Mucosa of gallbladder (tissue), 1 donor: ENCODE data around the gene DCST2. TPM values are rescaled to one million over a fixed set of nuclear protein-coding genes. Genes with fewer than 3 reads are reported as not detected.

Experiments
- DNase-seq: peaks from one replicate; pipeline ENCODE4 v3.0.0-alpha.2; 2020; ENCODE audit warnings: low spot score
- total RNA-seq: library from RNA; stranded (reverse); gene quantifications from one replicate; pipeline ENCODE4 v1.2.1, GENCODE V29; 2021
- donor health status: DM: no; HTN: no; CAD: no.

The DCST2 gene
- total RNA-seq, 1 donor from 2014 or later = 1.0 TPM

DNA sequence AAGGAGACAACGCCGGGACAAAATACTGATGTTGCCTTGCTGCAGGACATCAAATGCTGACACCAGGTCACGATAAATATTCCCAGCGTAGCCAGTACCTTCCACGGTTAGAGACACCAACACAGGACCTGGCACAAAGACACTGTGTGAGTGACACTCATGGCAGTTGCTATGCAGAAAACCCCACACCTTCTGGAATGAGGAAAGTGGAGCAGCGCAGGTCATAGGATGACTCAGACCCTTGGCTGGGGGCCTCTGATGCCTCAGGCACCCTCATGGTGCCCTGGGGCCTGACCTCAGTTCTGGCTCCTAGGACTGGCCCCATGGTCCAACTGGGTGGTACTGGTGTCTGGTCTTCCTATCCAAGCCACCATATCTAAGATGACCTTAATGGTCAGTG, 7.0 kb downstream of the DCST2 start:
- no peak for DNase-seq

DNA sequence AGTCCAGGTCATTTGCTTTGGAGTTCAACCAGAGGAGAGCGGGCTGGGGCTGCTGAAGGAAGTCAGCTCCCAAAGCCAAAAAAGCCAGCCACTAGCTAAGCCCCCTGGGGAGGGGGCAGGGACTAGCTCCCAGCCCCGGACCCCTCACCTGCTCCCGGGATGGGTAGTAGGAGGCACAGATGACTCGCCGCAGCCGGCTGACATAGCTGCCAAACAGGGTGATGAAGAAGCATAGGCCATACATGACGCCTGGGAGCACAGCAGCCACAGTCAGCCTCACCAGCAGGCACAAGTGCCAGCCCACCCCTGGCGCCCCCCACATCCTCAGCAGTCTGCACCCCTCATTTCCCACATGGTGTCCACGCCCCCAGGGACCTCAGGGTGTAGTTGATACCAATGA, 7.4 kb downstream of the DCST2 start:
- DNase-seq = no peak

DNA sequence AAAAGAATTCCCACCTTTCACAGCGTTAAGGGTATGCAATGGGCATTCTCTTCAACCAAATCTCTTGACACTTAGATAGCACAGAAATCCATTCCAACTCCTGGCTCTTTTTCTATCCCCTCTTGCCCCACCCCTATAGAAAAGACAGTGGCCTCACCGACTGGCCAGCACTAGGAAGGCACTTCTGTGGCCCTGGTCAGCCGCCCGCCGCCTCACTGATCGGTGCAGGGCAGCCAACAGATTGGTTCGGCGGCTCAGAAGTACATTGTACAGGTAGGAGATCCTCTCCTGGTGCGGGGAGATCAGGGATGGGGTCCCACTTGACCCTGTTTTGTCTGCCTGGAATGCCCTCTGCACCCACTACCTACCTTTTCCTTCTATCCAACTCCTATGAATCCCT, 9.3 kb downstream of the DCST2 start:
- DNase-seq = no peak

DNA sequence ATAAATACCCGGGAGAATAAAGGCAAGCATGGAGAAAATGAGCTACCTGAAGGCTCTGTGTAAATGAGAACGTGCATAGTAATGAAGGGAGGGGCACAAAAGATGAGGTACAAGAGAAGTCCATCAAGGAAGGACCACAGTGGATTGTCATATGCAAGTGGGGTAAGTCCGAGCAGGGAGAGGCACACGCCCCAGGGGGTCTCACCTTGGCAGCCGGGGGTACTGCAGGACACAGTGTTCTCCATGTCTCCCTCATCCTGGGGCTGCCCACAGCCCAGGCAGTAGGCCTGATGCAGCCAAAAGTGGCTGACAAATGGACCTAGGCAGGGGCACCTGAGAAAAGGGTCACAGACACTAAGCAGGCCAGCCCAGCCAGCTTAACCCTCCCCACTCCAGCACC, 10.0 kb downstream of the DCST2 start:
- DNase-seq = no peak

DNA sequence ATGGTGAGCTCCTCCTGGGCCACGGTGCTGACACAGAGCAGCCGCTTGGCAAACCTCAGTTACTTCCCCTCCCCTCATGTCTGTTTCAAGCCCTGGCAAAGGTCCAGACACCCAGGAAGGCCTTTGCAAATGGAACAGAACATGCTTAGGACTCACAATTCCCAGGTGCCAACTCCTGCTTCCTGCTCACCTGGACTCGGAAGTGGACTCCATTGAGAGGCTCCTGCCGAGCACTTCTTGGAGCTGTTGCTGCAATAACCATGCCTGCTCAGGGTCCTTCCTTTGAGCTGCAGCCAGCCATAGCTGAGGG, 10.7 kb downstream of the DCST2 start:
- peak; percentile 51 for DNase-seq

DNA sequence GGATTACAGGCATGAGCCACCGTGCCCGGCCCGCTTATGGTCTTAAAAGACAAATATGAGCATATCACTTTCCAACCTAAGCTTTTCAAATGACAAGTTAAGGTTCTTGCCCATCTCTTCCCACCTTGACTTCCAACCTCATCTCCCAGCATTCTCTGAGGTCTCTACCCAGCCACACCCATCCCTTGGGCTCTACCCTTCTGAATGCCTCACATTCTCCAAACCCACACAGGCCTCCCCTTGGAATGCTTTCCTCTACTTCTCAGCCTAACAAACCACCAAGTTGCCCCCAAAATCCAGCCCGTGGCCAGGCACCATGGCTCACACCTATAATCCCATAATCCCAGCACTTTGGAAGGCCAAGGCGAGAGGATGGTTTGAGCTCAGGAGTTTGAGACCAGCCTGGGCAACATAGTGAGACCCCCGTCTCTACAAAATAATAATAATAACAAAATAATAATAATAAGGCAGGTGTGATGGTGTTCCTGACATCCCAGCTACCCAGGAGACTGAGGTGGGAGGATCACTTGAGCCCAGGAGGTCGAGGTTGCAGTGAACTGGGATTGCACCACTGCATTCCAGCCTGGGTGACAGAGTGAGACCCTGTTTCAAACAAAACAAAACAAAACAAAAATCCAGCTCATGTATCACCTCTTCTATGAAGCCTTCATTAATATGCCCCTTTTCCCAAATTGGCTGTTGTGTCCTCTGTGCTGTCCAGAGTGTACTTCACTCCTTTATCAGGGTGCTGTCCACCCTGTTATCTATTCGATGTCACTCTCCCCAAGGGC, 11.2 kb downstream of the DCST2 start:
- no peak for DNase-seq

DNA sequence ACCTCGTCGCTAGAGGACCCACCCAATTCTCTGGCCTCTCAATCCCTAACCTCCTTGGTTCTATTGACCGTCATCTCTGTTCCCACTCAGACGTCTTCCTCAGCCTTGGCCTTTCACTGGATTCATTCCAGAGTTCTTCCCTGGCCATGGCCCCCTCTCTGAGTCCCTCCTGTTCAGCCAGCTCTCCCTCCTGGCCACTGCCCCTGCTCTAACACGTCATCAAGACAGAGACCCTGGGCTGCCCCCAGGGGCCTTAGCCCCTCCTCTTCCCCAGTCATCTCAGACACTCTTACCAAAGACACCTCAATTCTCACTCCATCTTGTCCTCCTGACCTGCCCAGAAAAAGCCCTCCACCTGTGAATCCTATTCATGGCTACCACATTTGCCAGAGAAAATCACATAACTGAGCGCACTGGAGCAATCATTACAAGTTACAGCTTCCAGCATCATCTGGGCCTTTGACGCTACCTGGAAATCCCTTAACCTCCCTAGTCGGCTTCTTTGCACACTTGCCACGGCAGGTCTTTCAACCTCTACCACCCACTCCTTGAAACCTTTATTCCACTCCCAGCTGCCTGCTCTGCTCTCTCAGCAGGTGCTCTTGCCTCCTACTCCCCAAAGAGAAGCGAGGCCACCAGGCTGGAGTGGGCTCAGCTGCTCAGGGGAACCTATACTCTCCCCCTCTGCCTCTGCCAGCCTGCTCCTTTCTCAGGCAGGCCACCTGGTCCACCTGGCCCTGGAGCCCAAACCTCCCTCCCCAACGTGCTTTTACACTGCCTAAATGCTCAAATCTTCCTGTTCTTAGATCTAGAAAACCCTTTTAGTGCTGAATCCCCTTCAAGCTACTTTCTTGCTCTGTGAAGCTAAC, 14.0 kb downstream of the DCST2 start:
- no peak for DNase-seq

DNA sequence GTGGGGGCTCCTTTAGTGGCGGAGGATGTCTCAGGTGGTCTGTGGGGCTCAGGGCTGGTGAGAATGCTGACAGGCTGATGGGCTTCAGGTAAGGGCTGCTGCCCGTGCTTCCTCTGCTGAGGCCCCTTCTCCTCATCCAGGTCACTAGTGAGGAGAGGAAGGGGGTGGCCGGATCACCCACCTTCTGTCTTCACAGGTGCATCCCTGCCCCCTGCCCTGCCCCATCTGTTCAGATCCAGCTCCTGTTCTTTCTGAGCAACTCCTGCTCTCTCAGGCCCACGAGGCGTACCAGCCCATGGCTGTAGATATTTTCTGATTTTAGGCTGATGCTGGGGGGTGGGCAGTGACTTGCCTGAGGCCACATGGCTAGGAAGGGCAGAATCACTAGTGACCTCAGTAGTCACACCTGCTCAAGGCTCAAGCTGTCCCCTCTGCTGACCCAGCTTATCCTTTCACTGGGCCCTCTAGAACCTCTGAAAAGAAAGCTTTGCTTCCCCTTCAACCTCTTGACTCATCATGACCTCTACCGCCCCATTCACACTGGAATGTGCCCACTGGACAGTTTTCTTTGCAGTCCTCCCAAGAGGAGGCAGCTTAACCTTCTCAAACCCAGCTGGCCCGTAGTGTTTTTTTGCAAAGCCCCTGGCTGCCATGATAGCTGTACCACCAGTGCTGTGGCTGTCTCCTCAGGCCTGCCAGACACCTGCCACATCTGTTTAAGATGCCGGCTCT, 14.8 kb downstream of the DCST2 start:
- DNase-seq = no peak

DNA sequence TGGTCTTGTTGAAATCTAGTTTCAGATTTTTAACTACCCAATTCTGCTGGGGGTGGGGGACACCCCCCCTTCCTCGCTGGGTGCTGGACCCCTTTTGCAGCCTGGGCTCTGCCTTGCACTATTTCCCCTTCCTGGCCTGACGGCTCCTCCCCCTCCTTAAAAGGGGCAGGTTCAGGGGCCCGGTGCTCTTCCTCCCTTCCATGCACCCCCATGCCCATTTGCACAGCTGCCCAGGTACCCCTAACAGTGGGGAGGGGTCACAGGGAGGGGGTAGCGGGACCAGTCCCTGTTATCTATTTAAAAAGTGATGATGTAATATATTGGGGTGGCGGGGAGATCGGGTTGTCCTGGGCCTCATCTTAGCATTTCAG, 15.7 kb downstream of the DCST2 start:
- no peak for DNase-seq

DNA sequence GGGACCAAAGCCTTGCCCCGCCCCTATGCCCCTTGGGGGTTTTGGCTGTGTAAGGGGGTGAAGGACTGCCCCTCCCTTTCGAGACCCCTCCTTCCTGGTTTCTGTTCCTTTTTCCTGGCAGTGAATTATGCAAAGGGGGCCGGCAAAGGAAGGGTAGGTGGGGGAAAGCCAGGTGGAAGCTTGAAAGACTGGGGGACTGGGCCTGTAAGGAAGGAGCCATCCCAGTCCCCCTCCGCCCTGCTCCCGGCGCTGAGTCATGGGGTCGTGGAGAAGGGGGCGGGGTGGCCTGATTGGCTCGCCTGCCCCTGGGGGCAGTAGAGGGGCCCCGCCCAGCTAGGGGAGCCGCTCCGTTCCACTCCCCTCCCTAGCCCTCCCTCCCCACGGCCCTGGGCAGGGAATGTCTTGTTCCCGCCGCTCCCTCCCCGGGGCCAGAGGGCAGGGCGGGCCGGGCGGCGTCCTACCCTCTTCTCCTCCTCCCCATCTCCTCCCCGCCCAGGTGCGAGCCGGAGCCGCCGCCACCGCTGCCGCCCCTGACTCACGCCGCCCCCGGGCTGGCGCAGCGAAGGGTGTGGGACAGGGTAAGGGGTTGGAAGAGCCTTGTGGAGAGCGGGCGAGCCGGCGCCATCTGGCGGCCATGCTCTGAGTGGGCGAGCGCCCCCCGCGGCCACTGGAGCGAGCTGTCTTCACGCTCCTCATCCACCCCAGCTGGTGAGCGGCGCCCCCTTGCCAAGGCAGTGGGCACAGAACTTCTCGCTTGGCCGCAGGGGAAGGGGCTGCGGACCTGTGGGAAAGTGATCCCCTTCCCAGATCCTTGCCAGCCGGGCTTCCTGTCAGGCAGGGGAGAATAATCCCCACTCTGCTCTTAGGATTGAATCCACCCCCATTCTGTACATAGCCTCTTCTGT, 16.3 kb downstream of the DCST2 start:
- DNase-seq = peak; percentile 89

DNA sequence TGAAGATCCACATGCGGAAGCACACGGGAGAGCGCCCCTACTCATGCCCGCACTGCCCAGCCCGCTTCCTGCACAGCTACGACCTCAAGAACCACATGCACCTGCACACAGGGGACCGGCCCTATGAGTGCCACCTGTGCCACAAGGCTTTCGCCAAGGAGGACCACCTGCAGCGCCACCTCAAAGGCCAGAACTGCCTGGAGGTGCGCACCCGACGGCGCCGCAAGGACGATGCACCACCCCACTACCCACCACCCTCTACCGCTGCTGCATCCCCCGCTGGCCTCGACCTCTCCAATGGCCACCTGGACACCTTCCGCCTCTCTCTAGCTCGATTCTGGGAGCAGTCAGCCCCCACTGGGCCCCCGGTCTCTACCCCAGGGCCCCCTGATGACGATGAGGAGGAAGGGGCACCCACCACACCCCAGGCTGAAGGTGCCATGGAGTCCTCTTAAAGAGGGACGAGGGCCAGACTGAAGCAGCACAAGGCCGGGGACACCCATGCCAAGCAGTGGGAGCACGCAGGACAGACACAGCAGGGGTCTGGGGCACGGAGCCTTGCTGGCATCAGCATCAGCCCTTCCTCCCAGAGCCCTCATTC, 17.2 kb downstream of the DCST2 start:
- DNase-seq = no peak

DNA sequence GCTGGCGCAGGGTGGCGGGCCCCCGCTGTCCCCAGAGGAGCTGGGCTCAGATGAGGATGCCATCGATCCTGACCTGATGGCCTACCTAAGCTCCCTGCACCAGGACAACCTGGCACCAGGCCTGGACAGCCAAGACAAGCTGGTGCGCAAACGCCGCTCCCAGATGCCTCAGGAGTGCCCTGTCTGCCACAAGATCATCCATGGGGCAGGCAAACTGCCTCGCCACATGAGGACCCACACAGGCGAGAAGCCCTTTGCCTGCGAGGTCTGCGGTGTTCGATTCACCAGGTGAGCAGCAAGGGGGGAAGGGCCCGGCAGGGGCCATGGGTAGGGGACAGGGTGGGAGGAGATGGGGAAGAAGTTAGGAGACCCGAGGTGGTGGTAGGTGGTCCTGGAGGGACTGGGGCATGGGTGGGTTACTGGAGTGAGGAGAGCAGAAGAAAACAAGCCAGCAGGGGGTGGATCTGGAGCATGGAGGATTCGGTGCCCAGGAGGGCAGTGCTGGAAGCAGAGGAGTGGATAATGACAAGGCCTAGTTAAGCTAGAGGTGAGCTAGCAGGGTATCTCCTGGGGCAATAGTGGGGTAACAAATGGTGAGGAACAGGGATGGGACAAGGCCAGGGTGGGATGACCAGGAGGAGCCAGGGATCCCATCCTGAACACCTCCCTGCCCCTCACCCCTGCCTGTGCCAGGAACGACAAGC, 17.9 kb downstream of the DCST2 start:
- DNase-seq = no peak

DNA sequence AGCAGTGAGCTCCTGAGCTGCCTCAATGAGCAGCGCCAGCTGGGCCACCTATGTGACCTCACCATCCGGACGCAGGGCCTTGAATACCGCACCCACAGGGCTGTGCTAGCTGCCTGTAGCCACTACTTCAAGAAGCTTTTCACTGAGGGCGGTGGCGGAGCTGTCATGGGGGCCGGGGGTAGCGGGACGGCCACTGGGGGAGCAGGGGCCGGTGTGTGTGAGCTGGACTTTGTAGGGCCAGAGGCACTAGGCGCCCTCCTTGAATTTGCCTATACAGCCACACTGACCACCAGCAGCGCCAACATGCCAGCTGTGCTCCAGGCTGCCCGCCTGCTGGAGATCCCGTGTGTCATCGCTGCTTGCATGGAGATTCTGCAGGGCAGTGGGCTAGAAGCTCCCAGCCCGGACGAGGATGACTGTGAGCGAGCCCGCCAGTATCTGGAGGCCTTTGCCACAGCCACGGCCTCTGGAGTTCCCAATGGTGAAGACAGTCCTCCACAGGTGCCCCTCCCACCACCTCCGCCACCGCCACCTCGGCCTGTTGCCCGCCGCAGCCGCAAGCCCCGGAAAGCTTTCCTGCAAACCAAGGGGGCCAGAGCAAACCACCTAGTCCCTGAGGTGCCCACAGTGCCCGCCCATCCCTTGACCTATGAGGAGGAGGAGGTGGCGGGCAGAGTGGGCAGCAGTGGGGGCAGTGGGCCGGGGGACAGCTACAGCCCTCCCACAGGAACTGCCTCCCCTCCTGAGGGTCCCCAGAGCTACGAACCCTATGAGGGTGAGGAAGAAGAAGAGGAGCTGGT, 18.7 kb downstream of the DCST2 start:
- DNase-seq = no peak

DNA sequence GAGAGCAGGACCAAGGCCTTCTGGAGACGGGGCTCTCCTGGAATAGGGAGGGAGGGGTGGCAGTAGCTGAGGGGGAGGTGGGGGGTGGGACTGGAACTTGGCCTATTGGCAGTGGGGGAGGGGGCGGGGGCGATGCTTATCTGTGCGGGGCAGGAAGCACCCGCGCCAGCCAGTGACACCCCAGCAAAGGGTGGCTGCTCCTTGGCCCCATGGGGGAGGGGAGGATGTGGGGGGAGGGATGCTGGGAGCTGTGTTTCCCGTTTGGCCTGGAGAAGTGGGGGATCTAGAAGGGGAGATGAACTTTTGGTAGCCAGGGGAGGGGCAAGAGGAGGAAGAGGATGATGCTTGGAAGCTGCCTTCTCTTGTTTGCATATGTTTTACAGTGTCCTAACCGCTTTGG, 19.9 kb downstream of the DCST2 start:
- DNase-seq = no peak

DNA sequence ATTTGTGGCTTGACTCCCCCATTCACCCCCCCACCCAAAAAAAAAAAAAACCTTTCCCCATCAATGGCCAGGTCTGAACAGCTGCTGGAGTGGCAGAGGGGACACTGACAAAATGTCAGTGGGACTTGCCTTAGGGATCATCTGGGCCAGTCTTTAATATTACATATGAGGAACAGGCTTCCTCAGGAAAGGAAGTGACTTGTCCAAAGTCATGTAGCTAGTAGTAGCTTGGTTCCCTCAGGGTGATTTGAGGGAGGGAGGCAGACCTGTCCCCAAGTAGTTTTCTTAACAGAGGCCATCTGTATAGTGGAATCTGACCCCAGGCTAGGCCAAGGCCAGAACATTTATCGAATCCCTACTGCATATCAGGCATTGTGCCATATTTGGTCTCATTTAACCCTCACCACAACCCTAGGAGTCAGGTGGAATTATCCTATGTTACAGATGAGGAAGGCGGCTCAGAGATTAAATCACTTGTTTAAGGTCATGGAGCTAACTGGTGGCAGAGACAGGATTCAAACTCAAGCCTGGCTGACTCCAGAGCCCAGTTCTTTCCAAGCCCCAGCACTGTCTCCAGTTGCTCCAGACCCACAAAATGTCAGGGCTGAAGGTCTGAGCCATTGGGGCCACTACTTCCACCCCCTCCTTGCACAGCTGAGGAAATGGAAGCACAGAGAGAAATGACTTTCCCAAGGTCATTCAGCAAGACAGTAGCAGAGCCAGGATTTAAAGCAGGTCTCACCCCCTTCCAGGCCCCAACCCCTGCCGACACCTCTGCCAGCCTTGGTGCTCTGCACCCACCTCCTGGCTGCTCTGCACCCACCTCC, 20.6 kb downstream of the DCST2 start:
- DNase-seq = no peak

DNA sequence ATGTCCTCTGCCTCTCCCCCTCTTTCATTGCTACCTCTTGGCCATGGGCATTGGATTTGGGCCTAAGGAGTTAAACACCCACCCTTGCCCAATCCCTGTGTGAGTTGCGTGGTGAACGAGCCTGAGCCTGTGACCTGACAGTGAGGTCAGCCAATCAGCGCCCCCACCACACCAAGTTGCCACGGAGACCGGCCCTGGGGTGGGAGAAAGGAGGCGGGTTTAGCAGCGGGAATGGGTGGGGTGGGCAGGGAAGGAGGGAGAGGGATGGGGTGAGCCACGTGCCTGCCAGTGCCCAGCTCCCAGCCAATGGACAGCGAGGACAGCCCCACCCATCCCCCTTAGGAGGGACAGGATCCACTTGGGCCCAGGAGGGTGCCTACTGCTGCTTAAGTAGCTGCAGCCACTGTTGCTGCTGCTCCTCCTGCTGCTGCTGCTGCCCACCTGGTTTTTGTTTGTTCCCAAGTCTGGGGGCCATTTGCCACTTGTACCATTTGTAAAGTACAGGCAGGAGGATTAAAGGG, 21.5 kb downstream of the DCST2 start:
- peak; percentile 68 for DNase-seq

DNA sequence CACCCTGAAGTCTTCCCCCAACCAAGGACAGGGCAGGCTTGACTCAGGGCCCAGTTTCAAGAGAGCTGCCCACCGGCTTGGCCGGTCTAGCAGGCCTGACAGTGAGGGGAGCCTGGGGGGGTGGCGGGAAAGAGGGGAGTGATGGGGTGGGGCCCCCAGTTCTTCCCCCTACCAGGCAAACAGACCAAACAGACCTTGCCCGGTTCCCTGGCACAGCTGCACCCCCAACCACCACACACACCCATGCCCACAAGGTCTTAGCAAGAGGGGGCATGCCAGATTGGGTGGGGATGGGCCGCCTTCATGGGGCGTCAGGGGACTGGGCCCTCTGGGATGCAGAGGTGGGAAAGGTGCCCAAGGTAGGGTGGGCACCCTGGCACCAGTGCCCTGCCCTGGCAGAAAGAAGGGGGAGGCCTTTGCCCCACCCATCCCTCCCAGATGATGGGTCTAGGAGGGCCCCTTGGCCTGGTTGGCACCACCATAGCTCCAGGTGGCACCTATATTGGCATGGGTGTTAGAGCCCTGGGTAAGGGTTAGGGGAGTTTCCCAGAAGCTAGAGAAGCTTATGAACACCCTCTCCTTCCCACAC, 22.1 kb downstream of the DCST2 start:
- DNase-seq = no peak

DNA sequence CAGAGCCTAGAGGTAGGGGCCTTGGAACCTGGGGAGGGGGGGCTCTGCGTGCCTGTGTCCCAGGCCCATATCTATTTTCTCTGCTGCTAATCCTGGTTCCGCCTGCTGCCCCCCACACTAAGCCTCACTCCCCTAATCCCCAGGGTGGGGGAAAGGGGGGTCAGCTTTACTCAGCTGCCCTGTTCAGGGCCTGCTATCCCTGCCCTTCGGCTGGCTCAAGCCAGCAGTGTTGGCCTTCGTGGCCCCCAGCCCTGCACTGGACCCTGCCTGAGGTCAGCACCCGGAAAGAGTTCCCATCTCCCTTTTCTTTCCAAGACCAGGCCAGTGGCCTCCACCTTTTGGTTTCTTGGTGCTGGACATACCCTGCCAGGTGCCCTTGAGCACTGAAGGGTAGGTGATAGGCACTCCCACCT, 22.6 kb downstream of the DCST2 start:
- no peak for DNase-seq
